Natural killer cell (primary cell): ENCODE data around the gene PARS2. TPM values are rescaled to one million over a fixed set of nuclear protein-coding genes. Genes with fewer than 3 reads are reported as not detected.
A peak's percentile ranks its signal among the peaks of the same experiment; 100 is the strongest.

ENCODE experiments used
- ATAC-seq, 3 donors: fragments of 150-1000 bp in 2 of 3; fragments of 200-7000 bp in 1 of 3; cut with Tn5 transposase; 1 replicate in 1 of 3; 2 replicates in 2 of 3; pipeline ENCODE4 v1.10.0; 2021; ENCODE audit warnings: mild to moderate bottlenecking in 2 of 3, moderate library complexity in 2 of 3
- DNase-seq, 2 donors: peaks; one replicate each; pipeline versions ENCODE4 v3.0.0 to v3.0.0-alpha.2; 2013 to 2021; ENCODE audit warnings: mixed read lengths in 1 of 2
- H3K27ac ChIP-seq: one replicate; pipeline ENCODE4 v1.5.1; 2013; ENCODE audit warnings: mild to moderate bottlenecking, low read length
- H3K27me3 ChIP-seq: one replicate; pipeline ENCODE4 v1.6.1; 2013; ENCODE audit warnings: low read length; ENCODE audit not compliant: control insufficient read depth, insufficient read depth
- H3K36me3 ChIP-seq: one replicate; pipeline ENCODE4 v1.6.1; 2013; ENCODE audit warnings: low read length; ENCODE audit not compliant: control insufficient read depth, insufficient read depth
- H3K4me1 ChIP-seq: one replicate; pipeline ENCODE4 v1.6.1; 2013; ENCODE audit warnings: low read length; ENCODE audit not compliant: control insufficient read depth, insufficient read depth
- H3K4me3 ChIP-seq: one replicate; pipeline ENCODE4 v1.5.1; 2013; ENCODE audit warnings: low read length
- H3K9me3 ChIP-seq: one replicate; pipeline ENCODE4 v1.6.1; 2013; ENCODE audit warnings: low read length; ENCODE audit not compliant: control insufficient read depth, insufficient read depth
- H3K27ac Mint-ChIP-seq, 2 donors: one replicate each; pipeline ENCODE4 v1.8.0; 2022; ENCODE audit warnings: mild to moderate bottlenecking in 2 of 2, mixed read lengths in 2 of 2, moderate library complexity in 1 of 2
- H3K27me3 Mint-ChIP-seq, 2 donors: one replicate each; pipeline ENCODE4 v1.8.0; 2022; ENCODE audit warnings: low read depth in 2 of 2, mixed read lengths in 2 of 2
- H3K36me3 Mint-ChIP-seq: one replicate; pipeline ENCODE4 v1.8.0; 2022; ENCODE audit warnings: mixed read lengths
- H3K4me1 Mint-ChIP-seq, 2 donors: one replicate each; pipeline ENCODE4 v1.8.0; 2022; ENCODE audit warnings: mixed read lengths in 2 of 2
- H3K4me3 Mint-ChIP-seq: one replicate; pipeline ENCODE4 v1.8.0; 2022; ENCODE audit warnings: mild to moderate bottlenecking, moderate library complexity, mixed read lengths
- H3K9me3 Mint-ChIP-seq, 2 donors: one replicate each; pipeline ENCODE4 v1.8.0; 2022; ENCODE audit warnings: mixed read lengths in 2 of 2
- WGBS: methylation state at CpG from one replicate; pipeline ENCODE4 v1.1.7; 2013; ENCODE audit warnings: missing lambda C conversion rate; ENCODE audit not compliant: insufficient coverage; 5-methylcytosine and 5-hydroxymethylcytosine counted together
- intact Hi-C: fragments of 100-400 bp; cut with micrococcal nuclease; formaldehyde crosslinking; loops from one replicate; pipeline ENCODE4 v1.14.2; 2022
- total RNA-seq, 4 donors: library from RNA; stranded (reverse); fragments of 120-200 nt in 1 of 4; gene quantifications; one replicate each; pipeline versions ENCODE4 v1.2.3 to v1.2.4, GENCODE V29; 2013 to 2022
- TF ChIP-seq, protein P1 (sequence below): fragments of 200-600 bp; IDR thresholded peaks from one replicate; pipeline ENCODE4 v1.8.0; 2022; ENCODE audit warnings: antibody characterized with exemption

Gene PARS2
- total RNA-seq, 3 donors from 2014 or later (not counting 1 experiment from before 2014, with no cell fraction given), result 0.95 to 1.4 (median 0.96) TPM

GRCh38 chr1:54723985-54724384, 40.3 kb downstream of the PARS2 start:
- Histone ChIP-seq H3K9me3 (no peaks in the 10 kb centered on the region), H3K27ac (no peak overlapping the region), H3K4me1 (no peaks in the 10 kb centered on the region), H3K4me3 (no peak overlapping the region), H3K36me3 (peaks cover 76% of the 10 kb centered on the region), H3K27me3 (no peaks in the 10 kb centered on the region)
- TF ChIP-seq, protein P1, sequence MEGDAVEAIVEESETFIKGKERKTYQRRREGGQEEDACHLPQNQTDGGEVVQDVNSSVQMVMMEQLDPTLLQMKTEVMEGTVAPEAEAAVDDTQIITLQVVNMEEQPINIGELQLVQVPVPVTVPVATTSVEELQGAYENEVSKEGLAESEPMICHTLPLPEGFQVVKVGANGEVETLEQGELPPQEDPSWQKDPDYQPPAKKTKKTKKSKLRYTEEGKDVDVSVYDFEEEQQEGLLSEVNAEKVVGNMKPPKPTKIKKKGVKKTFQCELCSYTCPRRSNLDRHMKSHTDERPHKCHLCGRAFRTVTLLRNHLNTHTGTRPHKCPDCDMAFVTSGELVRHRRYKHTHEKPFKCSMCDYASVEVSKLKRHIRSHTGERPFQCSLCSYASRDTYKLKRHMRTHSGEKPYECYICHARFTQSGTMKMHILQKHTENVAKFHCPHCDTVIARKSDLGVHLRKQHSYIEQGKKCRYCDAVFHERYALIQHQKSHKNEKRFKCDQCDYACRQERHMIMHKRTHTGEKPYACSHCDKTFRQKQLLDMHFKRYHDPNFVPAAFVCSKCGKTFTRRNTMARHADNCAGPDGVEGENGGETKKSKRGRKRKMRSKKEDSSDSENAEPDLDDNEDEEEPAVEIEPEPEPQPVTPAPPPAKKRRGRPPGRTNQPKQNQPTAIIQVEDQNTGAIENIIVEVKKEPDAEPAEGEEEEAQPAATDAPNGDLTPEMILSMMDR, result no peak
- ATAC-seq (no peak), DNase-seq (no peak)
- Mint-ChIP-seq H3K36me3 (peaks cover 36% of the 10 kb centered on the region), H3K4me3 (no peak overlapping the region), H3K9me3 (no peaks in the 10 kb centered on the region), H3K27me3 (no peaks in the 10 kb centered on the region), H3K27ac (no peak overlapping the region), H3K4me1 (no peaks in the 10 kb centered on the region)
- intact Hi-C loops, result no loop called here

DNA sequence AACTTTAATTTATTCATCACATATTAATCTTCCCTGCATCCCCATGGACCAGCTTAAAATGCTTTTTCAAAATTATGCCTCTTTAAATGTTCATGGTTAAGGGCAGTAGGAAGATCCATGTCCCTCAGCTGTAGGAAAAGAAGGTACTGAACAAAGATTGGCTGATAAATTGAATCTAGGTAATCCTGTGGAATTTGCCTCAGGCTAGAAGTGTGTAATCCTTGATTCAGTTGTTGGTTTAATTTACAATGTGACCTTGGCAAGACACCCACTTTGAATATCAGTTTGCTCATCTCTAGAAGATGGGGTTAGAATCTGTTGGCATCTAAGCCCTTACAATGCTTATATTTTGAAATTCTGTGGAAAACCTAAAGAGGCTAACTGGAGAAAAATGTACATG, 42.6 kb downstream of the PARS2 start:
- Histone ChIP-seq H3K27ac (no peak overlapping the region), H3K27me3 (no peaks in the 10 kb centered on the region), H3K4me3 (no peak overlapping the region), H3K9me3 (no peaks in the 10 kb centered on the region), H3K36me3 (peaks cover 73% of the 10 kb centered on the region), H3K4me1 (no peaks in the 10 kb centered on the region)
- ATAC-seq (no peak), DNase-seq (no peak)
- intact Hi-C loops, result no loop called here
- Mint-ChIP-seq H3K27me3 (no peaks in the 10 kb centered on the region), H3K4me3 (no peak overlapping the region), H3K9me3 (no peaks in the 10 kb centered on the region), H3K27ac (no peak overlapping the region), H3K36me3 (peaks cover 26% of the 10 kb centered on the region), H3K4me1 (peaks cover 7 to 11% of the 10 kb centered on the region in 2 donors)
- TF ChIP-seq, protein P1, result no peak

- DNase-seq, result no peak
- intact Hi-C loops, result loop anchor here (1.0 to 5.0 kb wide), 3 partner anchors 48 to 309 kb away; partner anchors contain the start of genes PARS2 and SSBP3
- Histone ChIP-seq H3K27ac (no peak overlapping the region), H3K4me3 (peak overlapping the region; percentile 91), H3K36me3 (peaks cover 22% of the 10 kb centered on the region), H3K27me3 (no peaks in the 10 kb centered on the region), H3K4me1 (peaks cover 12% of the 10 kb centered on the region), H3K9me3 (no peaks in the 10 kb centered on the region)
- Mint-ChIP-seq H3K36me3 (no peaks in the 10 kb centered on the region), H3K9me3 (no peaks in the 10 kb centered on the region), H3K4me3 (peak overlapping the region; percentile 86), H3K27me3 (no peaks in the 10 kb centered on the region), H3K27ac (peak overlapping the region; percentile 76 to 79), H3K4me1 (peaks cover 25 to 29% of the 10 kb centered on the region in 2 donors)
- 46% methylated on average over 5 of the region's 8 CpGs for WGBS
- no peak for ATAC-seq
- TF ChIP-seq, protein P1, result no peak
These were observed 47.9 kb downstream of the PARS2 start for GRCh38 chr1:54716299-54717047.
